HL-60 (cell line): ENCODE results near the gene WDR27.

Experiments used
- DNase-seq, 2 experiments: peaks; one replicate each; pipeline ENCODE4 v3.0.0-alpha.2; 2010 to 2020; ENCODE audit warnings: low read depth in 1 of 2, low spot score in 1 of 2
- H3K27ac ChIP-seq: fragments of 250-450 bp; sonication (Bioruptor Pico); replicated peaks from 2 replicates; pipeline ENCODE4 v1.5.1; 2020; ENCODE audit warnings: mild to moderate bottlenecking, moderate library complexity
- H3K27me3 ChIP-seq: fragments of 250-450 bp; sonication (Bioruptor Pico); 2 replicates; pipeline ENCODE4 v1.5.1; 2021; ENCODE audit warnings: mild to moderate bottlenecking, moderate library complexity; ENCODE audit not compliant: insufficient read depth, poor library complexity, severe bottlenecking
- H3K4me3 ChIP-seq: replicated peaks from 2 replicates; pipeline ENCODE4 v1.5.1; 2011; ENCODE audit warnings: mild to moderate bottlenecking, control low read depth, low read length; ENCODE audit not compliant: insufficient read depth
- CTCF ChIP-seq: IDR thresholded peaks from one replicate; pipeline ENCODE4 v1.5.1; 2011; ENCODE audit warnings: low read length, control low read depth, inconsistent platforms; ENCODE audit not compliant: insufficient read depth
- GABPA ChIP-seq: IDR thresholded peaks from 2 replicates; pipeline ENCODE4 v1.6.1; 2012; ENCODE audit warnings: low read depth
- POLR2AphosphoS5 ChIP-seq: IDR thresholded peaks from 2 replicates; pipeline ENCODE4 v1.6.1; 2012; ENCODE audit warnings: low read depth
- SPI1 ChIP-seq: IDR thresholded peaks from 2 replicates; pipeline ENCODE4 v1.6.1; 2012; ENCODE audit warnings: low read depth, mild to moderate bottlenecking, borderline replicate concordance
- TF ChIP-seq, protein P1 (sequence below): IDR thresholded peaks from 2 replicates; pipeline ENCODE4 v1.6.1; 2012; ENCODE audit warnings: low read depth; ENCODE audit not compliant: insufficient replicate concordance

WDR27 gene

DNA sequence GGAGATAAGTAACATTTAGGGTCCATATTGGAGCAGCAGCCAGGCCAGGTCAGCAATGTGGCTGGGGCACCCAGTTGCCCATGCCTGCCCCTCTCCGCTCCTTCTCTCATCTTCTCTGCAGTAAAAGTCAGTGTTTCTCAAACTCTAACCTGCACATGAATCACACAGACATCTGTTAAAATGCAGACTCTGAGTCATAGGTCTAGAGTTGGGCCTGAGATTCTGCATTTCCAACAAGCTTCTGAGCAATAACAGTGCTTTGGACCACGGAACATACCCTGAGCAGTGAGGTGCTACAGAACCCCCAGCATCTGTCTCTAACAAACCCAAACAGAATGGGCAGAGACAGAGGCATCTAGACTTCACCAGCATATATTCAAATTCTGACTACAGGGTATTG lies 12.3 kb upstream of the WDR27 start:
- H3K4me3 ChIP-seq: no peak overlapping the region
- no peaks in the 10 kb centered on the region for H3K27me3 ChIP-seq
- TF ChIP-seq SPI1 (no peak), POLR2AphosphoS5 (no peak), GABPA (no peak), CTCF (no peak)
- TF ChIP-seq, protein P1, sequence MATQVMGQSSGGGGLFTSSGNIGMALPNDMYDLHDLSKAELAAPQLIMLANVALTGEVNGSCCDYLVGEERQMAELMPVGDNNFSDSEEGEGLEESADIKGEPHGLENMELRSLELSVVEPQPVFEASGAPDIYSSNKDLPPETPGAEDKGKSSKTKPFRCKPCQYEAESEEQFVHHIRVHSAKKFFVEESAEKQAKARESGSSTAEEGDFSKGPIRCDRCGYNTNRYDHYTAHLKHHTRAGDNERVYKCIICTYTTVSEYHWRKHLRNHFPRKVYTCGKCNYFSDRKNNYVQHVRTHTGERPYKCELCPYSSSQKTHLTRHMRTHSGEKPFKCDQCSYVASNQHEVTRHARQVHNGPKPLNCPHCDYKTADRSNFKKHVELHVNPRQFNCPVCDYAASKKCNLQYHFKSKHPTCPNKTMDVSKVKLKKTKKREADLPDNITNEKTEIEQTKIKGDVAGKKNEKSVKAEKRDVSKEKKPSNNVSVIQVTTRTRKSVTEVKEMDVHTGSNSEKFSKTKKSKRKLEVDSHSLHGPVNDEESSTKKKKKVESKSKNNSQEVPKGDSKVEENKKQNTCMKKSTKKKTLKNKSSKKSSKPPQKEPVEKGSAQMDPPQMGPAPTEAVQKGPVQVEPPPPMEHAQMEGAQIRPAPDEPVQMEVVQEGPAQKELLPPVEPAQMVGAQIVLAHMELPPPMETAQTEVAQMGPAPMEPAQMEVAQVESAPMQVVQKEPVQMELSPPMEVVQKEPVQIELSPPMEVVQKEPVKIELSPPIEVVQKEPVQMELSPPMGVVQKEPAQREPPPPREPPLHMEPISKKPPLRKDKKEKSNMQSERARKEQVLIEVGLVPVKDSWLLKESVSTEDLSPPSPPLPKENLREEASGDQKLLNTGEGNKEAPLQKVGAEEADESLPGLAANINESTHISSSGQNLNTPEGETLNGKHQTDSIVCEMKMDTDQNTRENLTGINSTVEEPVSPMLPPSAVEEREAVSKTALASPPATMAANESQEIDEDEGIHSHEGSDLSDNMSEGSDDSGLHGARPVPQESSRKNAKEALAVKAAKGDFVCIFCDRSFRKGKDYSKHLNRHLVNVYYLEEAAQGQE: no peak
- DNase-seq: no peak
- H3K27ac ChIP-seq: no peak overlapping the region

- no peak for DNase-seq
- no peaks in the 10 kb centered on the region for H3K27me3 ChIP-seq
- H3K27ac ChIP-seq: no peak overlapping the region
- no peak overlapping the region for H3K4me3 ChIP-seq
- no peak for TF ChIP-seq SPI1
- TF ChIP-seq GABPA: no peak
- TF ChIP-seq POLR2AphosphoS5: no peak
- TF ChIP-seq, protein P1: no peak
- no peak for TF ChIP-seq CTCF
These were observed 8.2 kb upstream of the WDR27 start for GRCh38 chr6:169710009-169710408.

- H3K27ac ChIP-seq: no peak overlapping the region
- DNase-seq: no peak
- H3K4me3 ChIP-seq: no peak overlapping the region
- TF ChIP-seq POLR2AphosphoS5 (no peak), SPI1 (no peak), CTCF (no peak), GABPA (no peak)
- TF ChIP-seq, protein P1: no peak
- no peaks in the 10 kb centered on the region for H3K27me3 ChIP-seq
These were observed 7.5 kb upstream of the WDR27 start for GRCh38 chr6:169709293-169709692.
